Activated CD4-positive, alpha-beta T cell treated with anti-CD3 and anti-CD28 coated beads for 1 hour (primary cell): ENCODE data around the gene HAPSTR1.
"Not testable (repeated sequence)": the region's sequence is repeated elsewhere in the genome, so short reads cannot be mapped to it uniquely, and the experiment has no call there.

Source experiments
- DNase-seq: peaks from one replicate; pipeline ENCODE4 v3.0.0-alpha.2; 2020

The HAPSTR1 gene

GRCh38 chr16:9090960-9091866 lies at the start of gene HAPSTR1:
Gene HAPSTR1 (plus strand): TSS chr16:9091644. CDS start chr16:9092045, 401 bp downstream.
- peak; percentile 99 for DNase-seq

- no peak for DNase-seq
Measured at GRCh38 chr16:9042533-9042932, 48.9 kb upstream of the HAPSTR1 start.

- DNase-seq: no peak
Measured at GRCh38 chr16:9042964-9043680, 48.3 kb upstream of the HAPSTR1 start.

GRCh38 chr16:9045562-9045961 lies 45.9 kb upstream of the HAPSTR1 start:
- DNase-seq: not testable (repeated sequence)

- DNase-seq: no peak
Measured at GRCh38 chr16:9046667-9047055, 44.8 kb upstream of the HAPSTR1 start.

GRCh38 chr16:9047689-9048301 lies 43.6 kb upstream of the HAPSTR1 start:
- peak; percentile 20 for DNase-seq

- no peak for DNase-seq
Measured at GRCh38 chr16:9048302-9048700, 43.1 kb upstream of the HAPSTR1 start.

- no peak for DNase-seq
Measured at GRCh38 chr16:9049241-9049640, 42.2 kb upstream of the HAPSTR1 start.

GRCh38 chr16:9050102-9050830 lies 41.2 kb upstream of the HAPSTR1 start:
- DNase-seq: no peak

- DNase-seq: no peak
Measured at GRCh38 chr16:9053006-9053601, 38.3 kb upstream of the HAPSTR1 start.

- DNase-seq: no peak
Measured at GRCh38 chr16:9054460-9054859, 37.0 kb upstream of the HAPSTR1 start.

GRCh38 chr16:9055115-9055514 lies 36.3 kb upstream of the HAPSTR1 start:
- DNase-seq: no peak

GRCh38 chr16:9055661-9056060 lies 35.8 kb upstream of the HAPSTR1 start:
- no peak for DNase-seq

GRCh38 chr16:9056061-9056460 lies 35.4 kb upstream of the HAPSTR1 start:
- no peak for DNase-seq

- DNase-seq: no peak
Measured at GRCh38 chr16:9058211-9058610, 33.2 kb upstream of the HAPSTR1 start.

- no peak for DNase-seq
Measured at GRCh38 chr16:9060225-9060624, 31.2 kb upstream of the HAPSTR1 start.

GRCh38 chr16:9061358-9061813 lies 30.1 kb upstream of the HAPSTR1 start:
- DNase-seq: no peak

- DNase-seq: no peak
Measured at GRCh38 chr16:9062301-9062700, 29.1 kb upstream of the HAPSTR1 start.

GRCh38 chr16:9065077-9065476 lies 26.4 kb upstream of the HAPSTR1 start:
- DNase-seq: no peak

GRCh38 chr16:9068886-9069285 lies 22.6 kb upstream of the HAPSTR1 start:
- DNase-seq: no peak

GRCh38 chr16:9070254-9070653 lies 21.2 kb upstream of the HAPSTR1 start:
- no peak for DNase-seq

- DNase-seq: no peak
Measured at GRCh38 chr16:9071377-9071776, 20.1 kb upstream of the HAPSTR1 start.
